ENCODE data around the gene KIF16B.
"Not testable (repeated sequence)": the region's sequence is repeated elsewhere in the genome, so short reads cannot be mapped to it uniquely, and the experiment has no call there.

KIF16B gene

GRCh38 chr20:16573001-16573965 is at the start of gene KIF16B:
Gene KIF16B, minus strand, starts transcription at chr20:16573448. Its CDS starts 173 bp downstream, at chr20:16573275.
- DNase-seq, result peak; percentile 72

- no peak for DNase-seq
These were observed 49.3 kb upstream of the KIF16B start for GRCh38 chr20:16622501-16622900.

- DNase-seq, result no peak
These were observed 48.3 kb upstream of the KIF16B start for GRCh38 chr20:16621435-16622141.

GRCh38 chr20:16620961-16621360 is 47.7 kb upstream of the KIF16B start:
- DNase-seq, result no peak

- no peak for DNase-seq
These were observed 46.7 kb upstream of the KIF16B start for GRCh38 chr20:16619953-16620352.

GRCh38 chr20:16617056-16617455 is 43.8 kb upstream of the KIF16B start:
- DNase-seq, result no peak

- no peak for DNase-seq
These were observed 43.1 kb upstream of the KIF16B start for GRCh38 chr20:16616317-16616716.

- no peak for DNase-seq
These were observed 42.0 kb upstream of the KIF16B start for GRCh38 chr20:16615199-16615598.

GRCh38 chr20:16613954-16614353 is 40.7 kb upstream of the KIF16B start:
- no peak for DNase-seq

GRCh38 chr20:16612706-16613105 is 39.5 kb upstream of the KIF16B start:
- no peak for DNase-seq

GRCh38 chr20:16611817-16612216 is 38.6 kb upstream of the KIF16B start:
- DNase-seq, result no peak

GRCh38 chr20:16609066-16609465 is 35.8 kb upstream of the KIF16B start:
- DNase-seq, result no peak

- DNase-seq, result no peak
These were observed 35.0 kb upstream of the KIF16B start for GRCh38 chr20:16608277-16608650.

GRCh38 chr20:16607364-16608276 is 34.4 kb upstream of the KIF16B start:
- no peak for DNase-seq

- no peak for DNase-seq
These were observed 33.3 kb upstream of the KIF16B start for GRCh38 chr20:16606468-16607070.

GRCh38 chr20:16601047-16601446 is 27.8 kb upstream of the KIF16B start:
- DNase-seq, result no peak

GRCh38 chr20:16599257-16599656 is 26.0 kb upstream of the KIF16B start:
- no peak for DNase-seq

GRCh38 chr20:16596991-16597390 is 23.7 kb upstream of the KIF16B start:
- DNase-seq, result no peak

- not testable (repeated sequence) for DNase-seq
These were observed 23.2 kb upstream of the KIF16B start for GRCh38 chr20:16596404-16596803.

GRCh38 chr20:16595376-16595775 is 22.1 kb upstream of the KIF16B start:
- no peak for DNase-seq

GRCh38 chr20:16590041-16590633 is 16.9 kb upstream of the KIF16B start:
- DNase-seq, result no peak

GRCh38 chr20:16589623-16590022 is 16.4 kb upstream of the KIF16B start:
- DNase-seq, result no peak
